GM12874 (cell line): ENCODE data around the gene HINFP.

Experiments
- TF ChIP-seq, protein P1 (sequence below): IDR thresholded peaks from 2 replicates; pipeline ENCODE4 v1.5.1; 2011; ENCODE audit warnings: low read depth, mild to moderate bottlenecking, control low read depth, low read length, moderate library complexity; ENCODE audit not compliant: insufficient read depth

HINFP gene

GRCh38 chr11:119179342-119179741, 58.0 kb downstream of the HINFP start:
- TF ChIP-seq, protein P1, sequence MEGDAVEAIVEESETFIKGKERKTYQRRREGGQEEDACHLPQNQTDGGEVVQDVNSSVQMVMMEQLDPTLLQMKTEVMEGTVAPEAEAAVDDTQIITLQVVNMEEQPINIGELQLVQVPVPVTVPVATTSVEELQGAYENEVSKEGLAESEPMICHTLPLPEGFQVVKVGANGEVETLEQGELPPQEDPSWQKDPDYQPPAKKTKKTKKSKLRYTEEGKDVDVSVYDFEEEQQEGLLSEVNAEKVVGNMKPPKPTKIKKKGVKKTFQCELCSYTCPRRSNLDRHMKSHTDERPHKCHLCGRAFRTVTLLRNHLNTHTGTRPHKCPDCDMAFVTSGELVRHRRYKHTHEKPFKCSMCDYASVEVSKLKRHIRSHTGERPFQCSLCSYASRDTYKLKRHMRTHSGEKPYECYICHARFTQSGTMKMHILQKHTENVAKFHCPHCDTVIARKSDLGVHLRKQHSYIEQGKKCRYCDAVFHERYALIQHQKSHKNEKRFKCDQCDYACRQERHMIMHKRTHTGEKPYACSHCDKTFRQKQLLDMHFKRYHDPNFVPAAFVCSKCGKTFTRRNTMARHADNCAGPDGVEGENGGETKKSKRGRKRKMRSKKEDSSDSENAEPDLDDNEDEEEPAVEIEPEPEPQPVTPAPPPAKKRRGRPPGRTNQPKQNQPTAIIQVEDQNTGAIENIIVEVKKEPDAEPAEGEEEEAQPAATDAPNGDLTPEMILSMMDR, result no peak

- TF ChIP-seq, protein P1, result no peak
Observed at GRCh38 chr11:119179983-119180382, 58.6 kb downstream of the HINFP start.

- TF ChIP-seq, protein P1, result no peak
Observed at GRCh38 chr11:119180729-119181676, 59.6 kb downstream of the HINFP start.

- TF ChIP-seq, protein P1, result no peak
Observed at GRCh38 chr11:119181677-119182412, 60.5 kb downstream of the HINFP start.
